ENCODE data around the gene EGLN1.

Gene EGLN1

GRCh38 chr1:231396643-231397042 is 25.4 kb downstream of the EGLN1 start:
- DNase-seq (ENCODE audit: low read depth): no peak
- no peak for TF ChIP-seq CTCF (IDR thresholded peaks at IDR 0.05; ENCODE audit: control insufficient read depth, insufficient read depth, low read depth, low read length, missing control alignments)
- H3K4me3 ChIP-seq (ENCODE audit: control insufficient read depth, low read depth, low read length): no peak overlapping the region

- H3K4me3 ChIP-seq (ENCODE audit: control insufficient read depth, low read depth, low read length): no peak overlapping the region
- no peak for TF ChIP-seq CTCF (IDR thresholded peaks at IDR 0.05; ENCODE audit: control insufficient read depth, insufficient read depth, low read depth, low read length, missing control alignments)
- DNase-seq (ENCODE audit: low read depth): no peak
Measured at GRCh38 chr1:231395998-231396390, 26.1 kb downstream of the EGLN1 start.

GRCh38 chr1:231395076-231395997 is 26.8 kb downstream of the EGLN1 start:
- peak; percentile 95 for DNase-seq (ENCODE audit: low read depth)
- no peak for TF ChIP-seq CTCF (IDR thresholded peaks at IDR 0.05; ENCODE audit: control insufficient read depth, insufficient read depth, low read depth, low read length, missing control alignments)
- no peak overlapping the region; the same call in 1 of the 2 replicates for H3K4me3 ChIP-seq (ENCODE audit: control insufficient read depth, low read depth, low read length)

- DNase-seq (ENCODE audit: low read depth): no peak
- no peak for TF ChIP-seq CTCF (IDR thresholded peaks at IDR 0.05; ENCODE audit: control insufficient read depth, insufficient read depth, low read depth, low read length, missing control alignments)
- no peak overlapping the region for H3K4me3 ChIP-seq (ENCODE audit: control insufficient read depth, low read depth, low read length)
Measured at GRCh38 chr1:231393668-231394067, 28.4 kb downstream of the EGLN1 start.

- TF ChIP-seq CTCF (IDR thresholded peaks at IDR 0.05; ENCODE audit: control insufficient read depth, insufficient read depth, low read depth, low read length, missing control alignments): no peak
- no peak overlapping the region for H3K4me3 ChIP-seq (ENCODE audit: control insufficient read depth, low read depth, low read length)
- no peak for DNase-seq (ENCODE audit: low read depth)
Measured at GRCh38 chr1:231392389-231393131, 29.5 kb downstream of the EGLN1 start.

GRCh38 chr1:231390071-231390470 is 32.0 kb downstream of the EGLN1 start:
- H3K4me3 ChIP-seq (ENCODE audit: control insufficient read depth, low read depth, low read length): no peak overlapping the region
- no peak for TF ChIP-seq CTCF (IDR thresholded peaks at IDR 0.05; ENCODE audit: control insufficient read depth, insufficient read depth, low read depth, low read length, missing control alignments)
- peak; percentile 21 for DNase-seq (ENCODE audit: low read depth)

Data from AG09309 (cell line).